OCI-LY7 (cell line): ENCODE measurements around the gene DISC1.

Experiments
- CTCF ChIP-seq: fragments of 200-600 bp; sonication (generic); conservative IDR thresholded peaks from 2 replicates; pipeline ENCODE4 v1.5.1; 2014; ENCODE audit warnings: mild to moderate bottlenecking, antibody characterized with exemption, low read length, moderate library complexity, mixed read lengths
- EZH2phosphoT487 ChIP-seq: fragments of 200-600 bp; sonication (generic); IDR thresholded peaks from 2 replicates; pipeline ENCODE4 v1.6.1; 2018; ENCODE audit warnings: low read depth, borderline replicate concordance, mild to moderate bottlenecking, mixed run types, antibody characterized with exemption, low read length, moderate library complexity, mixed read lengths

- TF ChIP-seq EZH2phosphoT487 (no peak), CTCF (no peak)
Observed at GRCh38 chr1:231867607-231868006, 241.0 kb downstream of the DISC1 start.
